Activated CD4-positive, alpha-beta T cell treated with anti-CD3 and anti-CD28 coated beads, Interleukin-2, amount 10 ng/mL, durations not matched to agents 7 days and 5 days (primary cell): Measurements from ENCODE around the gene ABCG8. TPM values are rescaled to one million over a fixed set of nuclear protein-coding genes. Genes with fewer than 3 reads are reported as not detected.

Experiments
- CTCF ChIA-PET: fragments of 350-600 bp; sonication (Branson Sonifier 250); formaldehyde crosslinking; loops from one replicate; lab custom pipeline; 2021; ENCODE audit warnings: antibody characterized with exemption; lab: Charles Lee
- POLR2A ChIA-PET: fragments of 350-600 bp; sonication (Branson Sonifier 250); formaldehyde crosslinking; loops from one replicate; lab custom pipeline; 2021; ENCODE audit warnings: antibody characterized with exemption; lab: Charles Lee
- DNase-seq: peaks from one replicate; pipeline ENCODE4 v3.0.0-alpha.2; 2020
- H3K27ac Mint-ChIP-seq: one replicate; pipeline ENCODE4 v1.8.0; 2021; ENCODE audit warnings: mild to moderate bottlenecking, moderate library complexity, mixed read lengths
- H3K27me3 Mint-ChIP-seq: one replicate; pipeline ENCODE4 v1.8.0; 2021; ENCODE audit warnings: mixed read lengths
- H3K36me3 Mint-ChIP-seq: one replicate; pipeline ENCODE4 v1.8.0; 2021; ENCODE audit warnings: low read depth, mixed read lengths
- H3K4me1 Mint-ChIP-seq: one replicate; pipeline ENCODE4 v1.8.0; 2021; ENCODE audit warnings: mixed read lengths
- H3K4me3 Mint-ChIP-seq: one replicate; pipeline ENCODE4 v1.8.0; 2021; ENCODE audit warnings: mild to moderate bottlenecking, moderate library complexity, mixed read lengths
- H3K9me3 Mint-ChIP-seq: one replicate; pipeline ENCODE4 v1.8.0; 2021; ENCODE audit warnings: mixed read lengths
- total RNA-seq, 2 experiments: library from RNA; stranded (reverse); gene quantifications; one replicate each; pipeline ENCODE4 v1.2.3, GENCODE V29; 2021

The ABCG8 gene
- total RNA-seq, 2 experiments from 2014 or later = not detected

GRCh38 chr2:43852196-43852730 is 13.5 kb downstream of the ABCG8 start:
- CTCF ChIA-PET = no interaction called here
- Mint-ChIP-seq H3K27me3 (peaks cover 21% of the 10 kb centered on the region), H3K36me3 (no peaks in the 10 kb centered on the region), H3K4me3 (no peak overlapping the region), H3K9me3 (no peaks in the 10 kb centered on the region), H3K4me1 (no peaks in the 10 kb centered on the region), H3K27ac (no peak overlapping the region)
- DNase-seq = no peak
- POLR2A ChIA-PET = no interaction called here

- Mint-ChIP-seq H3K36me3 (no peaks in the 10 kb centered on the region), H3K4me3 (no peak overlapping the region), H3K27me3 (peaks cover 25% of the 10 kb centered on the region), H3K9me3 (no peaks in the 10 kb centered on the region), H3K4me1 (no peaks in the 10 kb centered on the region), H3K27ac (no peak overlapping the region)
- no peak for DNase-seq
- POLR2A ChIA-PET = no interaction called here
- CTCF ChIA-PET = no interaction called here
Observed at GRCh38 chr2:43853141-43854081, 14.6 kb downstream of the ABCG8 start.

- no peak overlapping the region for H3K4me3 Mint-ChIP-seq
- no peaks in the 10 kb centered on the region for H3K36me3 Mint-ChIP-seq
- DNase-seq = no peak
- H3K4me1 Mint-ChIP-seq = no peaks in the 10 kb centered on the region
- ChIA-PET POLR2A (no interaction called here), CTCF (no interaction called here)
- H3K27me3 Mint-ChIP-seq = peaks cover 25% of the 10 kb centered on the region
- H3K9me3 Mint-ChIP-seq = no peaks in the 10 kb centered on the region
- H3K27ac Mint-ChIP-seq = no peak overlapping the region
Observed at GRCh38 chr2:43854671-43855070, 15.9 kb downstream of the ABCG8 start.

- DNase-seq = no peak
- no peaks in the 10 kb centered on the region for H3K36me3 Mint-ChIP-seq
- peaks cover 27% of the 10 kb centered on the region for H3K27me3 Mint-ChIP-seq
- ChIA-PET CTCF (no interaction called here), POLR2A (no interaction called here)
- H3K27ac Mint-ChIP-seq = no peak overlapping the region
- no peaks in the 10 kb centered on the region for H3K9me3 Mint-ChIP-seq
- H3K4me1 Mint-ChIP-seq = no peaks in the 10 kb centered on the region
- H3K4me3 Mint-ChIP-seq = no peak overlapping the region
Observed at GRCh38 chr2:43855292-43855691, 16.5 kb downstream of the ABCG8 start.

DNA sequence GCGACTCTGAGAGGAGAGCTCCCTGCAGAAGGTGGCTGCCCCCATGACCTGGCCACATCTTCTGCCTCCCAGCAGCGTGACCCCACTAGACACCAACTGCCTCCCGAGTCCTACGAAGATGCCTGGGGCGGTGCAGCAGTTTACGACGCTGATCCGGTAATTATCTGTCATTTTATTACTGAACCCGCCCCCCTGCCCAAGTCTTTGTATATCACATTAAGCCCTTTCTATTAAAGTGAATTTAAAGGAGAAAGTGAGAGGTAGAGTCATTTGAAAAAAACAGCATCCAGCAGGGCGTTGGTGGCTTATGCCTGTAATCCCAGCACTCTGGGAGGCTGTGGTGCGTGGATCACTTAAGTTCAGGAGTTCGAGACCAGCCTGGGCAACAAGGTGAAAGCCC is 33.4 kb downstream of the ABCG8 start:
- Mint-ChIP-seq H3K4me1 (no peaks in the 10 kb centered on the region), H3K4me3 (no peak overlapping the region), H3K9me3 (no peaks in the 10 kb centered on the region), H3K36me3 (no peaks in the 10 kb centered on the region), H3K27ac (no peak overlapping the region), H3K27me3 (peaks cover 11% of the 10 kb centered on the region)
- ChIA-PET POLR2A (no interaction called here), CTCF (no interaction called here)
- no peak for DNase-seq

DNA sequence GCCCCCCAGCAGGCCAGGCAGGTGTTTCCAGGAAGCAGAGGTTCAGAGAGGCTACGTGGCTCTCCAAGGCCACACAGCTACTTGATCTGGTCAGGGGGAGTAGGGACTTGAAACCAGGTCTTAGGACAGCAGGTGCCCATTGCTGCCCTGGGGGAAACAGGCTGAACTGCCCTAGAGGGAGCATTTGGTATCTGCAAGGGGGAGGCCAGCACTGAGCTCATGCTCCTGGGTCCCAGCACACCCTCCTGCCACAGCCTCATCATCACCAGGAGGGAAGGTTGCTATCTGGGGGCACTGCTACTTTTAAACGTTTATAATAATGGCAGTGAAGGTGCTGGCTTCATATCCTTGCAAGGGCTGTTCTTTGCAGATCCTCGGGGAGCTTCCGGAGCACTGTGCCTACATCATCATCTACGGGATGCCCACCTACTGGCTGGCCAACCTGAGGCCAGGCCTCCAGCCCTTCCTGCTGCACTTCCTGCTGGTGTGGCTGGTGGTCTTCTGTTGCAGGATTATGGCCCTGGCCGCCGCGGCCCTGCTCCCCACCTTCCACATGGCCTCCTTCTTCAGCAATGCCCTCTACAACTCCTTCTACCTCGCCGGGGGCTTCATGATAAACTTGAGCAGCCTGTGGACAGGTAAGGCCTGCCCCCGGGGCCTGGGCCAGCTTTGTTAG is 36.1 kb downstream of the ABCG8 start:
- no peaks in the 10 kb centered on the region for H3K9me3 Mint-ChIP-seq
- H3K4me1 Mint-ChIP-seq = peaks cover 2% of the 10 kb centered on the region
- H3K27me3 Mint-ChIP-seq = peaks cover 11% of the 10 kb centered on the region
- no peaks in the 10 kb centered on the region for H3K36me3 Mint-ChIP-seq
- DNase-seq = no peak
- CTCF ChIA-PET = interaction anchor here (0.5 kb wide), 1 partner anchor 85 kb away, joined by 5 read pairs; no protein-coding TSS in a partner anchor
- no peak overlapping the region for H3K27ac Mint-ChIP-seq
- POLR2A ChIA-PET = no interaction called here
- no peak overlapping the region for H3K4me3 Mint-ChIP-seq

GRCh38 chr2:43877782-43878464 is 39.2 kb downstream of the ABCG8 start:
- H3K9me3 Mint-ChIP-seq = no peaks in the 10 kb centered on the region
- peaks cover 2% of the 10 kb centered on the region for H3K4me1 Mint-ChIP-seq
- peaks cover 2% of the 10 kb centered on the region for H3K27me3 Mint-ChIP-seq
- no peak overlapping the region for H3K4me3 Mint-ChIP-seq
- POLR2A ChIA-PET = no interaction called here
- CTCF ChIA-PET = interaction anchor here (0.6 to 1.3 kb wide), 5 partner anchors 8 to 60 kb away, joined by 3 to 4 read pairs (median 3); no protein-coding TSS in a partner anchor
- H3K27ac Mint-ChIP-seq = no peak overlapping the region
- no peaks in the 10 kb centered on the region for H3K36me3 Mint-ChIP-seq
- peak; percentile 72 for DNase-seq

- ChIA-PET CTCF (no interaction called here), POLR2A (no interaction called here)
- Mint-ChIP-seq H3K36me3 (no peaks in the 10 kb centered on the region), H3K4me3 (no peak overlapping the region), H3K4me1 (peaks cover 2% of the 10 kb centered on the region), H3K9me3 (no peaks in the 10 kb centered on the region), H3K27ac (no peak overlapping the region), H3K27me3 (no peaks in the 10 kb centered on the region)
- DNase-seq = no peak
Observed at GRCh38 chr2:43879261-43879660, 40.5 kb downstream of the ABCG8 start.

GRCh38 chr2:43880471-43880870 is 41.7 kb downstream of the ABCG8 start:
- CTCF ChIA-PET = no interaction called here

GRCh38 chr2:43880952-43881351 is 42.2 kb downstream of the ABCG8 start:
- no peak overlapping the region for H3K27ac Mint-ChIP-seq
- DNase-seq = no peak
- H3K27me3 Mint-ChIP-seq = no peaks in the 10 kb centered on the region
- no peak overlapping the region for H3K4me3 Mint-ChIP-seq
- H3K9me3 Mint-ChIP-seq = no peaks in the 10 kb centered on the region
- ChIA-PET CTCF (interaction anchor here (0.5 to 0.7 kb wide), 2 partner anchors 280 to 1423 kb away, joined by 3 to 4 read pairs; no protein-coding TSS in a partner anchor), POLR2A (no interaction called here)
- no peaks in the 10 kb centered on the region for H3K36me3 Mint-ChIP-seq
- peaks cover 2% of the 10 kb centered on the region for H3K4me1 Mint-ChIP-seq

More at GRCh38 chr2:43880471-43880870, 41.7 kb downstream of the ABCG8 start:
- H3K4me3 Mint-ChIP-seq = no peak overlapping the region
- H3K4me1 Mint-ChIP-seq = peaks cover 2% of the 10 kb centered on the region
- H3K36me3 Mint-ChIP-seq = no peaks in the 10 kb centered on the region
- H3K27me3 Mint-ChIP-seq = no peaks in the 10 kb centered on the region
- no peaks in the 10 kb centered on the region for H3K9me3 Mint-ChIP-seq
- H3K27ac Mint-ChIP-seq = no peak overlapping the region
- no peak for DNase-seq
- POLR2A ChIA-PET = no interaction called here

GRCh38 chr2:43882312-43882711 is 43.5 kb downstream of the ABCG8 start:
- no peak for DNase-seq
- CTCF ChIA-PET = no interaction called here
- H3K4me3 Mint-ChIP-seq = no peak overlapping the region
- H3K4me1 Mint-ChIP-seq = peaks cover 2% of the 10 kb centered on the region
- H3K36me3 Mint-ChIP-seq = peaks cover 2% of the 10 kb centered on the region
- POLR2A ChIA-PET = interaction anchor here (0.7 kb wide), 1 partner anchor 119 kb away, joined by 3 read pairs; no protein-coding TSS in a partner anchor
- H3K27me3 Mint-ChIP-seq = no peaks in the 10 kb centered on the region
- H3K9me3 Mint-ChIP-seq = no peaks in the 10 kb centered on the region
- no peak overlapping the region for H3K27ac Mint-ChIP-seq

DNA sequence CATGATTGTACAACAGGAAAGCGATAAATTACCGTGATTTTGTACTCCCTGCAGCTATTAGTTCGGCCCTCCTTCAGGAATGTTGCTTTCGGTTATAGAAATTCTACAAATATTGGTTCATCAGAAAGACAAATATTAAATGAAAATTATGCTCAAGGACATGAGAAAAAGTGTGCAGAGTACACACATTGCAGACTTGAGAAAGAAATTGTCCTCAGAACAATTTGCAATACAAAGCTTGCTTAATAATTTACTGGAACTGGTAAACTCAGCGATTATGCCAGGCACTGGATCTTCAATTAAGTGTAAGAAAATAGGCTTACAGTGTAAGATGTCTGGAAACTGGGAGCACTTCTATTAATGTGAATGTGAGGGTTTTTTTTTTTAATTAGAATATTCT is 45.9 kb downstream of the ABCG8 start:
- Mint-ChIP-seq H3K4me1 (no peaks in the 10 kb centered on the region), H3K4me3 (no peak overlapping the region), H3K9me3 (no peaks in the 10 kb centered on the region), H3K27me3 (no peaks in the 10 kb centered on the region), H3K36me3 (peaks cover 22% of the 10 kb centered on the region), H3K27ac (no peak overlapping the region)
- POLR2A ChIA-PET = no interaction called here
- CTCF ChIA-PET = interaction anchor here (0.9 kb wide), 1 partner anchor 19 kb away, joined by 4 read pairs; no protein-coding TSS in a partner anchor
- DNase-seq = no peak
